NCI-H2081 treated with DMSO at 0.1 percent for 48 hours (cell line): ENCODE results near the gene GFM2.
"Not testable (repeated sequence)": the region's sequence is repeated elsewhere in the genome, so short reads cannot be mapped to it uniquely, and the experiment has no call there.

Source experiments
- DNase-seq: peaks from one replicate; lab custom pipeline; 2025; lab: John Stamatoyannopoulos, UW

The GFM2 gene

DNA sequence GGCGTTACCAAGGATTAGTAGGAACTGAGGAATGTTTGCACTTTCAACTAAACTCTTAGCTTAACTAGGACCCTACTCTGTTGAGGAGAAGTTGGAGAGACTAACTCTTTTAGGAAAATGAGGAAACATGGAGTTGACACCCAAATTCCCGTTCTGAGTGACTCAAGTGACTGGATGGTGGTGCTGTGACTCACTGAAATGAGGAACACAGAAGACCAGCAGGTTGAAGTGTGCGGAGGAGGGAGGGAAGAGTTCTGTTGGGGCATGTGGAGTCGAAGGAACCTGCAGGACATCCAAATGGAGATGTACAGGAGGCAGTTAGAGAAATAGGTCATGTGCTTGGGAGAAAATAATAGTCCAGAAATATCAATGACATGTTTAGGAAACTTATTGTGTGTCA lies 73.7 kb downstream of the GFM2 start:
- DNase-seq: no peak

- DNase-seq: no peak
These were observed 79.8 kb downstream of the GFM2 start for GRCh38 chr5:74686962-74687751.

DNA sequence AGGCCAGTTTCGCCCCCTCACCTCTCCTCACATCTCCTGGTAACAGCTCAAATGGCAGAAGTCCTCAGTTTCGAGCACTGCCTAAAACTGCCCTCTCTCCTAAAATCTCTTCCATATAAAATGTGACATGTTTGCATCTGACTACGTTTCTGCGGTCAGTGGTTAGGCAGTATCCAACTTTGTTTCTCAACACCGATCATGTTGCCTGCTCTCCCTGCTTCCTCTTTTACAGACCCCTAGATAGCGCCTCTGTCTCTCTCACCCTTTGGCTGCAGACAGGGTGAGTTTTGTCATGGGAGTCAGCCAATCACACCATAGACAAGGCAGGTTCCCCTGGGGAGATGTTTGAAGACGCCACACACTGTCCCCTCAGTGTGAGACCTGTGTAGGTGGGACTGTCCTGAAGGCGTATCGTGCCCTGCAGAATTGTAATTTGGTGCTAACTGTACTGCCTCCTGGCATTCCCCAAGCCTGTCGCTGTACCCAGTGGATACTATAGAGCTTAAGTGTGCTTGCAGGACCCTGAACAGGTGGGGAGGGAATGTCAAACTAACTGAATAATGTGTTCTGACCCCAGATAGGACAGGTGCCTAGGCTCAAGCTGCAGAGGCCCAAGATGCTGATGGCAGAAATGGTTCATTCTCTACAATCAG lies 80.8 kb downstream of the GFM2 start:
- no peak for DNase-seq

DNA sequence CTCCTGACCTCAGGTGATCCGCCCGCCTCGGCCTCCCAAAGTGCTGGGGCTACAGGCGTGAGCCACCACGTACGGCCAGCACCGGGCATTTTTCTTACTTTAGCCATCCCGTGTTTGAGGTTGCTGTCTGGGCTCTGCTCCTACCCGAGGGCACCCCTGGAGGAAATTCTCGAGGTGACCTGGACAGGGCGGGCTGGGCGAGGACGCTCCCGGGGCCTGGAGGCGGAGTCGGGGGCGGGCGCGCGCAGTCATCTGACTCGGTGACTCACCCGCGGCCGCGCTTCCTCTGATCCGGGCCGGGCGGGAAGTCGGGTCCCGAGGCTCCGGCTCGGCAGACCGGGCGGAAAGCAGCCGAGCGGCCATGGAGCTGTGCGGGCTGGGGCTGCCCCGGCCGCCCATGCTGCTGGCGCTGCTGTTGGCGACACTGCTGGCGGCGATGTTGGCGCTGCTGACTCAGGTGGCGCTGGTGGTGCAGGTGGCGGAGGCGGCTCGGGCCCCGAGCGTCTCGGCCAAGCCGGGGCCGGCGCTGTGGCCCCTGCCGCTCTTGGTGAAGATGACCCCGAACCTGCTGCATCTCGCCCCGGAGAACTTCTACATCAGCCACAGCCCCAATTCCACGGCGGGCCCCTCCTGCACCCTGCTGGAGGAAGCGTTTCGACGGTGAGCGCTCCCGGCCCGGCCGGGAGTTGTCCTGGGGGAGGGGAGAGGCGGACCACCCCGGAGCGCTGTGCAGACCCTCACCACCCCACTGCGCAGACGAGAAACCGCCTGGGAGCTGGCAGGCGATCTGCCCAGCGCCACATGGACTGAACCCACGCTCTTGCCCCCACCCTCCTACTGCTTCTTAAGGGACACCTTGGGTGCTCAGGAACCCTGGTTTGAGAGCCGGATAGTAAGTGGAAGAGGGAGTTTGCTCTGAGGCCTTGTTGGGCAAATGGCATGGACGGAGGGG lies 81.7 kb downstream of the GFM2 start, which contains the start of gene HEXB:
Gene HEXB, plus strand, starts transcription at position 334 of the 952 bp plus-strand sequence. Its CDS starts 28 bp downstream, at position 362.
- no peak for DNase-seq

DNA sequence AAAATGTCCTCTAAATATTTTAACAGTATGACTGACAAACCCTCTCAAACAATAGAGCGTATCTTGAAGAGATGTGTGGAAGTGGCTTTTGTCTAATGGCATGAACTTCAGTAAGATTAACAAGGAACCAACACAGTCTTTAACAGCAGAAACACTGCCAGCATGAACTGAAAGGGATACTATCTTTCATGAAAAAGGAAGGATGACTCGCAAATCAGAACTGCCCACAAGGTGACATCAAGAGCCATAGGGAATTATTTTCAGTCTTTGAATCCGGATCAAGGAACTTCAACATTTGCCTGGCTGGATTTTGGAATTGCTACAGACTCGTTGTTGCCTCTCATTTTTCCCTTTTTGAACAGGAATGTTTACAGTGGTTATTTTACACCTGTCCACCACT lies 87.0 kb downstream of the GFM2 start:
- DNase-seq: no peak

DNA sequence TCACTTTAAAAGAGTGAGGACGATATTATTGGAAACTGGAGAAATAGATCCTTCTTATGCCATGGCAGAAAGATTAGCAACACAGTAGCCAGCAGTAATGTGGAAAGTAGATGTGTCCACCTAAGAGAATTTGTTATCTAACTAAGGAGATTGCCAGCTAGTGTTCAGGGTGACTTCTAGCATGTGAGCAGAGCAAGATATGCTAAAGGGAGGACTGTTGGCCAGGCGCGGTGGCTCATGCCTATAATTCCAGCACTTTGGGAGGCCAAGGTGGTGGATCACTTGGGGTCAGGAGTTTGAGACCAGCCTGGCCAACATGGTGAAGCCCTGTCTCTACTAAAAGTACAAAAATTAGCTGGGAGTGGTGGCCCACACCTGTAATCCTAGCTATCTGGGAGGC lies 87.6 kb downstream of the GFM2 start:
- DNase-seq: not testable (repeated sequence)

DNA sequence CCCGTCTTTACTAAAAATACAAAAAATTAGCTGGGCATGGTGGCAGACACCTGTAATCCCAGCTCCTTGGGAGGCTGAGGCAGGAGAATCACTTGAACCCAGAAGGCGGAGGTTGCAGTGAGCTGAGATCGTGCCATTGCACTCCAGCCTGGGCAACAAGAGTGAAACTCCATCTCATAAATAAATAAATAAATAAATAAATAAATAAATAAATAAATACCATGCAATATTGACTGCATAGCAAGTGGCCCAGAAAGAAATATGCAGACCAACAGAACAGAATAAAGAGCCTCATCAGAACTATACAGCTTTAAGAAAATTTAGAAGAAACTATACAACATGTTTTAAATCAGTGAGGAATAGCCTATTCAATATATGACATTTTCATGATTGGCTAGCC lies 88.8 kb downstream of the GFM2 start:
- not testable (repeated sequence) for DNase-seq

DNA sequence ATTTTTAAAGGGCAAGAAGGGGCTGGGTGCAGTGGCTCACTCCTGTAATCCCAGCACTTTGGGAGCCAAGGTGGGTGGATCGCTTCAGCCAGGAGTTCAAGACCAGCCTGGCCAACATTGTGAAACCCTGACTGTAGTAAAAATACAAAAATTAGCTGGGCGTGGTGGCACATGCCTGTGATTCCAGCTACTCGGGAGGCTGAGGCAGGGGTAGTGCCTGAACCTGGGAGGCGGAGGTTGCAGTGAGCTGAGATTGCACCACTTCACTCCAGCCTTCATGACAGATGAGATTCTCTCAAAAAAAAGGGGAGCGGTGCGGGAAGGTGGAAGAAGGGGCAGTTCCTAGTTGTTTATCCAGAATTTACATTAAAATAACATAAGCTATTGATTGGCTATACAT lies 90.5 kb downstream of the GFM2 start:
- not testable (repeated sequence) for DNase-seq

DNA sequence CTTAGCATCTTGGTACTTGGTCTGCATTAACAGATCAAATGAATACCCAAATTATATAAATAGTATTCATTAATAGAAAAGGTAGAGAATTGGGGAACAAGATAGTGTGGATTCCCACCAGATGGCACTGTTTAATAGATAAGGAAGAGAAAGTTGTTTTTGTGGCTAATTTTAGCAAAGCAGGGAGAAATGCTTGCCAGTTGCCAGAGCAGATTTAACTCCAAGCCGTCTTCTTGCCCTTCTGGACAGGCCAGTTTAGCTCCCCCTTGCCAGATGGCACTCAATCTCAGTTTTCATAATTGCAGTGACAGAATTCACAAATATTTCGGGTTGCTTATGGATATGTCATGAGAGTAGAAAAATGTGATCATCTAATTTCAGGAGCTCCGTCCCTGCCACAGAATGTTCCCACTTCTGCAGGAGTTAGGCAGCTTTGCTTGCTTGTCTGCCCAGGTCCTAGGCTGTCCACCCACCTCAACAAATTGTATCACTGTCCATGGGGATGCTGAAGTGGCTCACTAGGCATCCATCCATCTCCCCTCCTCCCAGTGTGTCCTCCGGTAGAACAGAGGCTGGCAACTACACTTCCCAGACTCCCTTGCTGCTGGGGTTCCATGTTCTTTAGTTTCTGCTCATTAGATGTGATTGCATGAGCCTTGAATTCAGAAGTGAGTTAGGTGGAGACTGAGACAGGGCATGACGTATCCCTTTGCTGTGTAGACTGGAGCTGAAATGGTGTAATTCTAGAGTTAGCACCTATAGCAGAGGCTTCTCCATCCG lies 93.7 kb downstream of the GFM2 start:
- no peak for DNase-seq

DNA sequence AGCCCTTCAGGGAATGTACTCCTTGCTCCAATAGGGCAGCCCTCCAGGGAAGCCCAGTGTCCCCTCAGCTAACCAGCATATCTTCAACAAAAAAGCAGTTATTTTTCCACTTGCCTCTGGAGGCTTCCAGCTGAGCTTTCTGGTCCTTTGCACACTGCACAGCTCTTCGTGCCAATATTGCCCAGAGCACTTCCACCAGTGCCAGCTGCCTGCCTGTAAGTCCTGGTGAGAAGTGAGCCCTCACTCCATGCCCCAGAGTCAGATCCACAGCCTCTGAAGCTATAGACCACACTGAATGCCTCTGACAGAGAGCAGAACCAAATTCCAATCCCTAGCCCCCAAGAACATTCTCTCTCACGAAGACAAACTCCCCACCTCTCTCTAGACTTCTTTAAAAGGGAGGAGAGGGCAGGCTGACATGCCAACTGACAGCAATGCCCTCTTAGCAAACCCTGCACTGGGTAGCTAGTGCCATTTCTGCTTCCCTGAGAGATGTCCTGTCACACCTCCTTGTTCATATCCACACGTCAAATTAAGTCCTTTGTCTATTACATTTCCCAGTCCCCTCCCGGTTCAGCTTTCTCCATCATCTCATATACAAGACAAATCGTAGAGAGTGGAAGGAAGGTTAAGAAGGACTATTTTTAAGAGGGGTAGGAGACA lies 94.6 kb downstream of the GFM2 start:
- no peak for DNase-seq
